Esophagus squamous epithelium (tissue), 5 donors: Measurements from ENCODE around the gene SNX9. TPM values are rescaled to one million over a fixed set of nuclear protein-coding genes. Genes with fewer than 3 reads are reported as not detected.

ENCODE experiments used
- DNase-seq: peaks from one replicate; lab custom pipeline; 2025; lab: John Stamatoyannopoulos, UW
- H3K27ac ChIP-seq, 4 donors: fragments of 200-600 bp; sonication (generic); one replicate each; pipeline ENCODE4 v1.5.1; 2016 to 2019; ENCODE audit warnings: mild to moderate bottlenecking in 1 of 4
- H3K27me3 ChIP-seq, 4 donors: fragments of 200-600 bp; sonication (generic); 1 replicate in 3 of 4; 2 replicates in 1 of 4; pipeline versions ENCODE4 v1.5.1 to v1.6.0; 2017 to 2021; ENCODE audit warnings: antibody characterized with exemption in 1 of 4
- H3K36me3 ChIP-seq, 3 donors: fragments of 200-600 bp; sonication (generic); one replicate each; pipeline ENCODE4 v1.5.1; 2016 to 2019
- H3K4me1 ChIP-seq, 3 donors: fragments of 200-600 bp; sonication (generic); one replicate each; pipeline ENCODE4 v1.5.1; 2017 to 2019
- H3K4me3 ChIP-seq, 4 donors: fragments of 200-600 bp; sonication (generic); 1 replicate in 3 of 4; 2 replicates in 1 of 4; pipeline ENCODE4 v1.5.1; 2016 to 2019; ENCODE audit warnings: mild to moderate bottlenecking in 2 of 4, moderate library complexity in 1 of 4
- H3K9me3 ChIP-seq, 3 donors: fragments of 200-600 bp; sonication (generic); one replicate each; pipeline ENCODE4 v1.5.1; 2016 to 2019
- CTCF ChIP-seq, 6 experiments: fragments of 450-650 bp in 4 of 6; fragments of 200-600 bp in 2 of 6; sonication (generic) in 2 of 6; IDR thresholded peaks; one replicate each; pipeline ENCODE4 v1.5.1; 2016 to 2019; ENCODE audit warnings: antibody characterized with exemption in 6 of 6, mild to moderate bottlenecking in 4 of 6, moderate library complexity in 4 of 6
- POLR2A ChIP-seq, 4 donors: fragments of 450-650 bp; IDR thresholded peaks; one replicate each; pipeline ENCODE4 v1.6.1; 2017; ENCODE audit warnings: antibody characterized with exemption in 4 of 4, mild to moderate bottlenecking in 4 of 4, moderate library complexity in 3 of 4
- WGBS, 2 donors: methylation state at CpG; one replicate each; pipeline ENCODE4 v1.1.5; 2018; 5-methylcytosine and 5-hydroxymethylcytosine counted together
- intact Hi-C: fragments of 100-400 bp; cut with DNase I; formaldehyde crosslinking; loops from one replicate; pipeline ENCODE4 v1.15.0; 2022
- total RNA-seq, 4 donors: library from RNA; depleted of rRNA; stranded (reverse); fragments of >200 nt; gene quantifications; one replicate each; pipeline ENCODE4 v1.1.0, GENCODE V29; 2016
- donor health status: DM: yes; HTN: yes; CAD: no.

The SNX9 gene
- total RNA-seq, result 10 to 100 TPM; 19.9 to 39.9 (median 33.5) TPM

GRCh38 chr6:157823001-157823527 lies at the start of gene SNX9:
Gene SNX9, plus strand, starts transcription at chr6:157823246. Its CDS starts 189 bp downstream, at chr6:157823435.
- no CpG with 5 or more reads among the region's 92 CpGs for WGBS, 2 donors
- no peaks in the 10 kb centered on the region for H3K27me3 ChIP-seq
- DNase-seq, result no peak
- intact Hi-C loops, result loop anchor here (10.0 kb wide), 1 partner anchor 68 kb away; no protein-coding TSS in a partner anchor
- no peaks in the 10 kb centered on the region for H3K9me3 ChIP-seq
- H3K36me3 ChIP-seq, result no peaks in the 10 kb centered on the region
- peak within 1 kb of the TSS; percentile 91 to 99 (median 96) for H3K27ac ChIP-seq
- H3K4me1 ChIP-seq, result peaks cover 11 to 29% (median 15%) of the 10 kb centered on the region in 3 donors
- H3K4me3 ChIP-seq, result peak within 1 kb of the TSS; percentile 79 to 99 (median 98)
- TF ChIP-seq POLR2A (IDR thresholded peaks at IDR 0.05) (peak in 3 of 4 donors; percentile 39 to 91 (median 83)), CTCF (IDR thresholded peaks at IDR 0.05) (peak in 2 of 6 experiments; percentile 36 to 43)

DNA sequence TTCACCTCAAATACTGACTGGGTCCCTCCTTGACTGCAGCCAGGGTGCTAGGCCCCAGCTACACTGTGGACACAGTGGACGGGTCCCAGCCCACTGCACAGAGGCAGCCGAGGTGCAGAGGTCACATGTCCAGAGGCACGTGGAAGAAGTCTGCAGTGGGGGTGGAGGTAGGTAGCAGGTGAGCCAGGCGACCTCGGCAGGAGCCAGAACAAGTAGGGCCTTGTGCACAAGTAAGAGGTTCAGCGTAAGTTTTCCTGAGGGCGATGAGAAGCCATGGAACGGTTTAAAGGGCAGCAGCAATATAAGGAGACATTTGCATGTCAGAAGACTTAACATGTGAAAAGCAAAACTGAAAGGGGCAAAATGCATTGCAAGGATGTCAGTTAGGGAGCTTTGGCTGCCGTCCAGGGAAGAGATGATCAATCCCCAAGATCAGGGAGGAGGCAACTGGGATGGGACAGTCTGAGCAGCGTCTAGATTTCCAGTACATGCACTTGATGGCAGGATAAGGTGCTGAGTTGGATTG lies 49.7 kb upstream of the SNX9 start:
- Histone ChIP-seq H3K4me3 (no peak overlapping the region), H3K27ac (no peak overlapping the region), H3K9me3 (no peaks in the 10 kb centered on the region), H3K27me3 (peaks cover 0 to 23% (median 0%) of the 10 kb centered on the region in 4 donors), H3K36me3 (no peaks in the 10 kb centered on the region), H3K4me1 (no peaks in the 10 kb centered on the region)
- no peak for DNase-seq
- TF ChIP-seq POLR2A (IDR thresholded peaks at IDR 0.05), result no peak
- no peak for TF ChIP-seq CTCF (IDR thresholded peaks at IDR 0.05)
- intact Hi-C loops, result no loop called here
- WGBS, 2 donors, result 51 to 76% methylated on average over 10 of the region's 10 CpGs

- intact Hi-C loops, result no loop called here
- no peaks in the 10 kb centered on the region for H3K36me3 ChIP-seq
- H3K4me1 ChIP-seq, result no peaks in the 10 kb centered on the region
- TF ChIP-seq CTCF (IDR thresholded peaks at IDR 0.05), result no peak
- no peak for TF ChIP-seq POLR2A (IDR thresholded peaks at IDR 0.05)
- DNase-seq, result peak; percentile 53
- H3K27me3 ChIP-seq, result peaks cover 0 to 23% (median 0%) of the 10 kb centered on the region in 4 donors
- 67 to 76% methylated on average over 16 of the region's 17 CpGs for WGBS, 2 donors
- H3K9me3 ChIP-seq, result no peaks in the 10 kb centered on the region
- no peak overlapping the region for H3K27ac ChIP-seq
- no peak overlapping the region for H3K4me3 ChIP-seq
Observed at GRCh38 chr6:157774153-157775135, 48.6 kb upstream of the SNX9 start.

DNA sequence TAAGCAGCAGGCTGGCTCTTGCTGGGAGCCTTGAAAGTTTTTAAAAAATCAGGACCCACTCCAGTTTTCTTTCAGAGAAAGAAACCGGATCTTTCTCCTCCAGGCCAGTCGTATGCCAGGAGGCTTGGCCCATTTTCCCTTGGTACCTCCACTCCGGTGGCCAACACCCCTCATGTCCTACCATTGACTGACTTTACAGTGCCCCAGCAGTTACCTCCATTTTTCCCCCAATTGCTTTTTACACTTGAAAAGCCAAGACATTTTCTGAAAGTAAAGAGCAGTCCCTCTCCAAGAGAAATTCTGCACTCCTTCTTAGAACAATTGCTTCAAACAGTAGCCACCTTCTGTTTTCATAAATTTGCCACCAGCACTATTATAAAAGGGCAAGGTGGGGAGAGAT lies 47.7 kb upstream of the SNX9 start:
- Histone ChIP-seq H3K27me3 (peaks cover 0 to 23% (median 0%) of the 10 kb centered on the region in 4 donors), H3K4me1 (no peaks in the 10 kb centered on the region), H3K36me3 (no peaks in the 10 kb centered on the region), H3K4me3 (no peak overlapping the region), H3K9me3 (no peaks in the 10 kb centered on the region), H3K27ac (no peak overlapping the region)
- 73 to 75% methylated on average over 3 of the region's 3 CpGs for WGBS, 2 donors
- intact Hi-C loops, result no loop called here
- DNase-seq, result no peak
- no peak for TF ChIP-seq CTCF (IDR thresholded peaks at IDR 0.05)
- no peak for TF ChIP-seq POLR2A (IDR thresholded peaks at IDR 0.05)
